ENCODE data around the gene RBPJ. TPM values are rescaled to one million over a fixed set of nuclear protein-coding genes. Genes with fewer than 3 reads are reported as not detected.

RBPJ gene
- total and polyA plus RNA-seq, 5 donors from 2014 or later = 68.5 to 120 (median 88.4) TPM

- peaks cover 0 to 12% (median 0%) of the 10 kb centered on the region in 4 donors for H3K4me1 Mint-ChIP-seq
- no peaks in the 10 kb centered on the region for H3K9me3 ChIP-seq (ENCODE audit: control insufficient read depth in 2 of 2, low read length in 2 of 2)
- H3K9me3 Mint-ChIP-seq = peaks cover 0 to 3% (median 0%) of the 10 kb centered on the region in 7 donors
- H3K27ac ChIP-seq (ENCODE audit: insufficient read depth, low read length, poor library complexity, severe bottlenecking) = no peak overlapping the region
- no peak overlapping the region for H3K27ac Mint-ChIP-seq
- H3K27me3 Mint-ChIP-seq = peaks cover 9% of the 10 kb centered on the region
- H3K4me1 ChIP-seq (ENCODE audit: control insufficient read depth, insufficient read depth, low read length, poor library complexity, severe bottlenecking) = no peaks in the 10 kb centered on the region
- peak overlapping the region in 1 of 4 donors; percentile 5 for H3K4me3 Mint-ChIP-seq
- DNase-seq (peak in 1 of 3 donors; percentile 28), ATAC-seq (ENCODE audit: low read depth in 2 of 2) (no peak)
- no peaks in the 10 kb centered on the region for H3K36me3 Mint-ChIP-seq
- no peak overlapping the region for H3K4me3 ChIP-seq (ENCODE audit: low read depth, low read length)
- no peaks in the 10 kb centered on the region for H3K36me3 ChIP-seq (ENCODE audit: control insufficient read depth, insufficient read depth, low read length)
- no peaks in the 10 kb centered on the region for H3K27me3 ChIP-seq (ENCODE audit: control insufficient read depth, insufficient read depth, low read length)
Measured at GRCh38 chr4:26458157-26458561, 137.3 kb downstream of the RBPJ start.

DNA sequence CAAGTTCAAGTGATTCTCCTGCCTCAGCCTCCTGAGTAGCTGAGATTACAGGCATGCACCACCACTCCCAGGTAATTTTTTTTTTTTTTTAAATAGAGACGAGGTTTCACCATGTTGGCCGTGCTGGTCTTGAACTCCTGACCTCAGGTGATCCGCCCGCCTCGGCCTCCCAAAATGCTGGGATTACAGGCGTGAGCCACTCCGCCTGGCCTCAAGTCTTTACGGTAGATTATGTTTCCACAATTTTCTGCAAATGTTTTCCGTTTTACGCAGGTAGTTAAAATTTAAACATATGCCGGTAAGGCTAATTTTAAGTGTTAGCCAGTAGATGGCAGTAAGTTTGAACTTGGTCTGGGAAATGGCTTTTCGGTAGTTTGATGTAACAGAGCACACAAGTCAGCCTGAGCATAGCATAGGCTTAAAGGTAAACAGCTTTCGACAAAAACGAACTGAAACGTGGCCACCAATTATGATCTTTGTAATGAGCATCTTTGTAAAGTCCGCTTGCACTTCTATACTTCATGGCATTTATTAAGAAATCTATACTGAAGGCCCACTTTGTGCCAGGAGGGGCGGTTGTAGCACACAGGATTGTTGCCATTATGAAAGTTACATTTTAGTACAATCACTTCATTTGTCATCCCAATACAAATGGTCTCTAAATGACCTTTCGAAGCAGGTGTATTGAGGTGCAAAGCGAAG, 138.4 kb downstream of the RBPJ start:
- Mint-ChIP-seq H3K4me3 (peak overlapping the region in 2 of 4 donors; percentile 45 to 58), H3K27ac (peak overlapping the region in 1 of 3 donors; percentile 44), H3K4me1 (peaks cover 0 to 12% (median 0%) of the 10 kb centered on the region in 4 donors), H3K27me3 (peaks cover 13% of the 10 kb centered on the region), H3K36me3 (no peaks in the 10 kb centered on the region), H3K9me3 (peaks cover 0 to 3% (median 0%) of the 10 kb centered on the region in 7 donors)
- Histone ChIP-seq H3K4me3 (ENCODE audit: low read depth, low read length) (no peak overlapping the region), H3K4me1 (ENCODE audit: control insufficient read depth, insufficient read depth, low read length, poor library complexity, severe bottlenecking) (no peaks in the 10 kb centered on the region), H3K9me3 (ENCODE audit: control insufficient read depth in 2 of 2, low read length in 2 of 2) (no peaks in the 10 kb centered on the region), H3K27me3 (ENCODE audit: control insufficient read depth, insufficient read depth, low read length) (no peaks in the 10 kb centered on the region), H3K27ac (ENCODE audit: insufficient read depth, low read length, poor library complexity, severe bottlenecking) (no peak overlapping the region), H3K36me3 (ENCODE audit: control insufficient read depth, insufficient read depth, low read length) (no peaks in the 10 kb centered on the region)
- ATAC-seq (ENCODE audit: low read depth in 2 of 2) (peak in 1 of 2 donors; percentile 66), DNase-seq (peak in 2 of 3 donors; percentile 52 to 71)

GRCh38 chr4:26459756-26460530, 139.1 kb downstream of the RBPJ start:
- DNase-seq = no peak
- H3K4me3 Mint-ChIP-seq = no peak overlapping the region
- Histone ChIP-seq H3K36me3 (ENCODE audit: control insufficient read depth, insufficient read depth, low read length) (no peaks in the 10 kb centered on the region), H3K27me3 (ENCODE audit: control insufficient read depth, insufficient read depth, low read length) (no peaks in the 10 kb centered on the region), H3K9me3 (ENCODE audit: control insufficient read depth in 2 of 2, low read length in 2 of 2) (no peaks in the 10 kb centered on the region), H3K4me1 (ENCODE audit: control insufficient read depth, insufficient read depth, low read length, poor library complexity, severe bottlenecking) (no peaks in the 10 kb centered on the region), H3K4me3 (ENCODE audit: low read depth, low read length) (no peak overlapping the region), H3K27ac (ENCODE audit: insufficient read depth, low read length, poor library complexity, severe bottlenecking) (no peak overlapping the region)
- H3K9me3 Mint-ChIP-seq = peaks cover 0 to 3% (median 0%) of the 10 kb centered on the region in 7 donors
- H3K4me1 Mint-ChIP-seq = peaks cover 0 to 12% (median 0%) of the 10 kb centered on the region in 4 donors
- H3K27ac Mint-ChIP-seq = no peak overlapping the region
- no peak for ATAC-seq (ENCODE audit: low read depth in 2 of 2)
- H3K36me3 Mint-ChIP-seq = no peaks in the 10 kb centered on the region
- H3K27me3 Mint-ChIP-seq = peaks cover 10% of the 10 kb centered on the region

- Mint-ChIP-seq H3K9me3 (peaks cover 0 to 3% (median 0%) of the 10 kb centered on the region in 7 donors), H3K27me3 (peaks cover 5% of the 10 kb centered on the region), H3K36me3 (no peaks in the 10 kb centered on the region), H3K4me3 (no peak overlapping the region), H3K4me1 (peaks cover 0 to 12% (median 0%) of the 10 kb centered on the region in 4 donors), H3K27ac (no peak overlapping the region)
- Histone ChIP-seq H3K36me3 (ENCODE audit: control insufficient read depth, insufficient read depth, low read length) (no peaks in the 10 kb centered on the region), H3K9me3 (ENCODE audit: control insufficient read depth in 2 of 2, low read length in 2 of 2) (no peaks in the 10 kb centered on the region), H3K4me3 (ENCODE audit: low read depth, low read length) (no peak overlapping the region), H3K27ac (ENCODE audit: insufficient read depth, low read length, poor library complexity, severe bottlenecking) (no peak overlapping the region), H3K27me3 (ENCODE audit: control insufficient read depth, insufficient read depth, low read length) (no peaks in the 10 kb centered on the region), H3K4me1 (ENCODE audit: control insufficient read depth, insufficient read depth, low read length, poor library complexity, severe bottlenecking) (no peaks in the 10 kb centered on the region)
- ATAC-seq (ENCODE audit: low read depth in 2 of 2) (no peak), DNase-seq (no peak)
Measured at GRCh38 chr4:26462874-26463273, 142.1 kb downstream of the RBPJ start.

- Mint-ChIP-seq H3K4me3 (no peak overlapping the region), H3K4me1 (peaks cover 0 to 7% (median 0%) of the 10 kb centered on the region in 4 donors), H3K36me3 (no peaks in the 10 kb centered on the region), H3K27me3 (peaks cover 5% of the 10 kb centered on the region), H3K27ac (no peak overlapping the region), H3K9me3 (peaks cover 0 to 3% (median 0%) of the 10 kb centered on the region in 7 donors)
- H3K4me3 ChIP-seq (ENCODE audit: low read depth, low read length) = no peak overlapping the region
- H3K4me1 ChIP-seq (ENCODE audit: control insufficient read depth, insufficient read depth, low read length, poor library complexity, severe bottlenecking) = no peaks in the 10 kb centered on the region
- no peaks in the 10 kb centered on the region for H3K27me3 ChIP-seq (ENCODE audit: control insufficient read depth, insufficient read depth, low read length)
- H3K9me3 ChIP-seq (ENCODE audit: control insufficient read depth in 2 of 2, low read length in 2 of 2) = no peaks in the 10 kb centered on the region
- no peaks in the 10 kb centered on the region for H3K36me3 ChIP-seq (ENCODE audit: control insufficient read depth, insufficient read depth, low read length)
- no peak for ATAC-seq (ENCODE audit: low read depth in 2 of 2)
- no peak for DNase-seq
- no peak overlapping the region for H3K27ac ChIP-seq (ENCODE audit: insufficient read depth, low read length, poor library complexity, severe bottlenecking)
Measured at GRCh38 chr4:26463386-26463785, 142.6 kb downstream of the RBPJ start.

GRCh38 chr4:26464420-26465095, 143.7 kb downstream of the RBPJ start:
- no peaks in the 10 kb centered on the region for H3K9me3 ChIP-seq (ENCODE audit: control insufficient read depth in 2 of 2, low read length in 2 of 2)
- Mint-ChIP-seq H3K4me1 (no peaks in the 10 kb centered on the region), H3K4me3 (no peak overlapping the region), H3K27me3 (peaks cover 5% of the 10 kb centered on the region), H3K9me3 (peaks cover 0 to 3% (median 0%) of the 10 kb centered on the region in 7 donors), H3K36me3 (no peaks in the 10 kb centered on the region), H3K27ac (no peak overlapping the region)
- H3K27me3 ChIP-seq (ENCODE audit: control insufficient read depth, insufficient read depth, low read length) = no peaks in the 10 kb centered on the region
- H3K36me3 ChIP-seq (ENCODE audit: control insufficient read depth, insufficient read depth, low read length) = no peaks in the 10 kb centered on the region
- DNase-seq (no peak), ATAC-seq (ENCODE audit: low read depth in 2 of 2) (no peak)
- no peaks in the 10 kb centered on the region for H3K4me1 ChIP-seq (ENCODE audit: control insufficient read depth, insufficient read depth, low read length, poor library complexity, severe bottlenecking)
- no peak overlapping the region for H3K4me3 ChIP-seq (ENCODE audit: low read depth, low read length)
- no peak overlapping the region for H3K27ac ChIP-seq (ENCODE audit: insufficient read depth, low read length, poor library complexity, severe bottlenecking)

GRCh38 chr4:26466578-26467270, 145.9 kb downstream of the RBPJ start:
- no peak overlapping the region for H3K27ac ChIP-seq (ENCODE audit: insufficient read depth, low read length, poor library complexity, severe bottlenecking)
- DNase-seq = no peak
- H3K27me3 ChIP-seq (ENCODE audit: control insufficient read depth, insufficient read depth, low read length) = no peaks in the 10 kb centered on the region
- no peaks in the 10 kb centered on the region for H3K4me1 Mint-ChIP-seq
- H3K27me3 Mint-ChIP-seq = peaks cover 16% of the 10 kb centered on the region
- no peaks in the 10 kb centered on the region for H3K36me3 ChIP-seq (ENCODE audit: control insufficient read depth, insufficient read depth, low read length)
- peaks cover 0 to 3% (median 0%) of the 10 kb centered on the region in 7 donors for H3K9me3 Mint-ChIP-seq
- no peaks in the 10 kb centered on the region for H3K9me3 ChIP-seq (ENCODE audit: control insufficient read depth in 2 of 2, low read length in 2 of 2)
- H3K27ac Mint-ChIP-seq = no peak overlapping the region
- H3K4me3 ChIP-seq (ENCODE audit: low read depth, low read length) = no peak overlapping the region
- no peak for ATAC-seq (ENCODE audit: low read depth in 2 of 2)
- H3K4me3 Mint-ChIP-seq = no peak overlapping the region
- H3K36me3 Mint-ChIP-seq = no peaks in the 10 kb centered on the region
- no peaks in the 10 kb centered on the region for H3K4me1 ChIP-seq (ENCODE audit: control insufficient read depth, insufficient read depth, low read length, poor library complexity, severe bottlenecking)
